Measurements from ENCODE around the gene PRKAA1.

PRKAA1 gene

DNA sequence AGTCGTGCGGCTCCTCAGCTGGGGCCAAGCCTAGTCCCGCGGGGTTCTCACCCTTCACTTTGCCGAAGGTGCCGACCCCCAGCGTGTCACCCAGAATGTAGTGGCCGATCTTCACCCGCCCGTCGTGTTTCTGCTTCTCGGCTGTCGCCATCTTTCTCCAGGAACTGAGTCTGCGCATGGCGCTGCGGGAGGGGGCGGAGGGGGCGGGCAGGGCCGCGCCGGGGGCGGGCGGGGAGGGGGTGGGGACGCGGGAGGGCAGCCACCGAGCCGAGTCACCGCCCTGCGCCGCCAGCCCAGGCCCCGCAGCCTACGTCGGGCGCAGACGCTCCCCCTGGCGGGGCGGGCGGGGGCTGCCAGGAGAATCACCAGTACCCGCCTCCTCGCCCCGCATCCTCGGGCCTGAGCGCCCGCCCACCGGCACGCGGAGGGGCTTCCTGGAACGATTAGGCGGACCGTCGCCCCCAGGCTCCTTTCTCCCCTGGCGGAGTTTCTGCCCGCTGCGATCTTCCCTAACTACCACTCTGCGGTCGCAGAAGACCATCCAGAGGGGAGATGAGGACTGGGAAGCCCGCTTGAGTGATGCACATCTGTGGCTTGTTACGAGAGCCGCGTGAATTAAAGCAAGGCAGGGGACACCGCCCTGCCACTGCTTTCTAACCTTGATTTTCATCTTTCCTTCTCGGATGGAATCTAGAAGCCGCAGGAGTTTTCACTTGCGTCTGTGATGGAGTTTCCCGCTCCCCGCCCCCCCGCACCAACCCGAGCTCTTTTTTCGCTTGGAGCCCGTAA is at the start of gene PRKAA1:
Gene PRKAA1 (minus strand): TSS at position 363 of the 789 bp plus-strand sequence. CDS start 185 bp downstream, at position 178.
- DNase-seq (ENCODE audit: extremely low read depth in 1 of 2, low read depth in 1 of 2) = peak; percentile 77 to 82

GRCh38 chr5:40847525-40847924 is 49.4 kb upstream of the PRKAA1 start:
- no peak for DNase-seq (ENCODE audit: extremely low read depth in 1 of 2, low read depth in 1 of 2)

DNA sequence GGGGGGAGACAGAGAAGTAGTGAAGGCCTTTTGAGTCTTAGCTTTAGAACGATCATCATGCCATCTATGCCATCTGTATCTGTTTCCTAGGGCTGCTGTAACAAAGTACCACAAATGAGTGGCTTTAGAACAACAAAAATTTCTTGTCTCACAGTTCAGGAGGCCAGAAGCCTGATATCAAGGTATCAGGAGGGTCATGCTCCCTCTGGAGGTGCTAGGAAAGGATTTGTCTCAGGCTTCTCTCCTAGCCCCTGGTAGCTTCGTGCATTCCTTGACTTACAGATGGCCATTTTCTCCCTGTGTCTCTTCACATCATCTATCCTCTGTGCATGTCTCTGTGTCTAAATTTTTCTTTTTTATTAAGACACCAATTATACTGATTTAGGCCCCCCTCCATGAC is 48.2 kb upstream of the PRKAA1 start:
- DNase-seq (ENCODE audit: extremely low read depth in 1 of 2, low read depth in 1 of 2) = no peak

GRCh38 chr5:40844565-40844964 is 46.4 kb upstream of the PRKAA1 start:
- no peak for DNase-seq (ENCODE audit: extremely low read depth in 1 of 2, low read depth in 1 of 2)

DNA sequence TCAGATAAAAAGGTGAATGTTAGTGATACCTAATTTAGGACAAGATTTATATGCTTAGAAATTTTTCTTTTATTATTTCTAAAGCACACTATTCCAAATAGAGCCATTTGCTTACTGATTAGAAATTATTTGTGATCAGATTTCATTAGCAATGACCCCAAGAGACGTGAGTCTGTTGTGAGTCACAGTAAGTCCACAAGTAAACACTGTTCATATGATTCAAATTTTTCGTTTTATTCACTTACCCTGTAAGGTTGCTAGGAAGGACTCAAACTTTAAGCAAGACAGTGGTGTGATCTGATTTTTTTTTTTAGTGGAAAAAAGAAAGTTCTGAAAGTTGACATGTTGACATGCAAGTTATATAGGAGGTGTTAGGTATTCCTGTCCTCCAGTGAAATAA is 44.2 kb upstream of the PRKAA1 start:
- DNase-seq (ENCODE audit: extremely low read depth in 1 of 2, low read depth in 1 of 2) = no peak

DNA sequence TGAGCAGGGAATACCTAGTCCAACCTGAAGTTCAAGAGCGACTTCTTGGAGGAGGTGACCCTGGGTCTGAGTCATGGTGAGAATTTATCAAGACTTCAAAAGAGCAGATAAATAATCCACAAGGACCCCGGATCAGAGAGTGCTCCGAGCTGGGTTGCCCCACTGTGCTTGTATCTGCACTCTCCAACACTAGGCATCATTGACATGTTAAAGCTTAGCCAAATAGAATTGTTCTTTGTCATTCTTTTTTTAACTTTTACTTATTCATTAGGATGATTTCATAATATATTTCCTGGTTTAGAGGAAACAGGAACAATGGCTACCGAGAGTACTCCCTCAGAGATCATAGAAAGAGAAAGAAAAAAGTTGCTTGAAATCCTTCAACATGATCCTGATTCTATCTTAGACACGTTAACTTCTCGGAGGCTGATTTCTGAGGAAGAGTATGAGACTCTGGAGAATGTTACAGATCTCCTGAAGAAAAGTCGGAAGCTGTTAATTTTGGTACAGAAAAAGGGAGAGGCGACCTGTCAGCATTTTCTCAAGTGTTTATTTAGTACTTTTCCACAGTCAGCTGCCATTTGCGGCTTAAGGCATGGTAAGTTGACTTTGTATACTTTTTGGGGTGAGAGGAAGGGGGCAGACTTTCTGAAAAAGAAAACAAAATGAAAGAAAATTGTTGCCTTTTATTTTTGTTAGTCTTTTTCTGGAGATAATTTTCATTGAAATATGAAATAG is 43.1 kb upstream of the PRKAA1 start, which contains the start of gene CARD6:
Gene CARD6 (plus strand): TSS at position 300 of the 738 bp plus-strand sequence. CDS start 16 bp downstream, at position 316.
- DNase-seq (ENCODE audit: extremely low read depth in 1 of 2, low read depth in 1 of 2) = no peak

- no peak for DNase-seq (ENCODE audit: extremely low read depth in 1 of 2, low read depth in 1 of 2)
These were observed 39.9 kb upstream of the PRKAA1 start for GRCh38 chr5:40838086-40838485.

DNA sequence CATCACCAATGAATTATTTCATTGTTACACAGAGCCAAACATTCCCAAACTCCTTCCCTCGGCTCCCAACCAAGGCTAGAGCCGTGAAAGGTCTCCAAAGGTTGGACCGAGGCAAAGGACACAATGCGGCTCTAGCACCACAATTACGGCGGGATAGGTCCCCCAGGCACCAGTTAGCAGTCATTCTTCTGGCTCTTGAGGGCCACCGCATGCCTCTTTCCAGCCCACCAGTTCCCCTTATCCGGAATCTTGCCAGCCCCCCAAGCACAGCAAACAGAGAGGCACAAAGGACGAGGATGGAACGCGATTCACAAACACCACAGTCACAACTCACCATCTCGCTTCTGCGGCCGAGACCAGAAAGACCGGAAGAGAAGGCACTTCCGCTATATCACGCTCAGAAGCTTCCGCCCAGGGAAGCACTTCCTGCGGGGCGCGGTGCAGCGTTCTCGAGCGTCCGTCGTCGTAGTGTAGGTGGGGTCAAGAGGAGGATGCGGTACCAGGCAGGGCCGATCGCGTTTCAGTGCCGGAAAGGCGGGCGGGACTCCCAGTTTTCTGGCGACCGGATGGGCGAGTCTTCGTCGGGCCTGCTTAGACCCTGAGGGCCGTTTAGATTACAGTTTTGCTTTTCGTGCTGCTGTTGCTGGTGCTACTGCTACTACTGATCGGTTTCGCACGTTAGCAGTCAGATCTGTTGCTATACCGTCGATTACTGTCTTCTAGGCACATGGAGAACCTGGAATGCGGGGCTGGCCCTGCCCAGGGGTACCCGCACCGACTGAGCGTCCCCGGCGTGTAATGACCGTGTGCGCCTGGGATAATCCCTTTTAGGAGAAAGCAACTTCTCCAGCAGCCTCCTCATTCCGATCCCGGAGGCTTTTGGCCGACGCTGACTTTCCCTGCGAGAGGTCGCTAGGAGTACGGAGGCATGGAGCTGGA is 36.9 kb upstream of the PRKAA1 start, which contains the start of gene RPL37:
Gene RPL37 (minus strand): TSS at position 374 of the 939 bp plus-strand sequence. CDS start 37 bp downstream, at position 337.
- DNase-seq (ENCODE audit: extremely low read depth in 1 of 2, low read depth in 1 of 2) = peak; percentile 87 to 92

GRCh38 chr5:40834391-40834848 is 36.2 kb upstream of the PRKAA1 start:
- no peak for DNase-seq (ENCODE audit: extremely low read depth in 1 of 2, low read depth in 1 of 2)

DNA sequence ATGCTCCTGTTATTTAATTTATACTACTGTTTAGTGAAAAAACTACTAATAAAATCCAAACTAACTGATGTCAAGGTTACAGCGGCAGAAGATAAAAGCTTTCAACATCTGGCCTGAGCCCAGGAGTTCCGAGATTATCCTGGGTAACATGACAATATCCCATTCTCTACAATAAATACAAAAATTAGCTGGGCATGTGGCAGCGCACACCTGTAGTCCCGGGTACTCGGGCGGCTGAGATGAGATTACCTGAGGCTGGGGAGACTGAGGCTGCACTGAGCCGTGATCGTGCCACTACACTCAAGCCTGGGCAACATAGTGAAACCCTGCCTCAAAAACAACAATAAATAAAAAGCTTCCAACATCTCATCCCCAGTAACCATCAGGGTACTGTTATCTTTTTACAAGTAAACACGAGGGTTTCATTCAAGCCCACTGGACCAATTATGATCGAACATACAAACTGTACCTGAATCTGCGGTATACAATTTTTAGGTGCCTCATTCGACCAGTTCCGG is 35.6 kb upstream of the PRKAA1 start:
- no peak for DNase-seq (ENCODE audit: extremely low read depth in 1 of 2, low read depth in 1 of 2)

- DNase-seq (ENCODE audit: extremely low read depth in 1 of 2, low read depth in 1 of 2) = no peak
These were observed 34.2 kb upstream of the PRKAA1 start for GRCh38 chr5:40832345-40832744.

- no peak for DNase-seq (ENCODE audit: extremely low read depth in 1 of 2, low read depth in 1 of 2)
These were observed 33.4 kb upstream of the PRKAA1 start for GRCh38 chr5:40831346-40832210.

DNA sequence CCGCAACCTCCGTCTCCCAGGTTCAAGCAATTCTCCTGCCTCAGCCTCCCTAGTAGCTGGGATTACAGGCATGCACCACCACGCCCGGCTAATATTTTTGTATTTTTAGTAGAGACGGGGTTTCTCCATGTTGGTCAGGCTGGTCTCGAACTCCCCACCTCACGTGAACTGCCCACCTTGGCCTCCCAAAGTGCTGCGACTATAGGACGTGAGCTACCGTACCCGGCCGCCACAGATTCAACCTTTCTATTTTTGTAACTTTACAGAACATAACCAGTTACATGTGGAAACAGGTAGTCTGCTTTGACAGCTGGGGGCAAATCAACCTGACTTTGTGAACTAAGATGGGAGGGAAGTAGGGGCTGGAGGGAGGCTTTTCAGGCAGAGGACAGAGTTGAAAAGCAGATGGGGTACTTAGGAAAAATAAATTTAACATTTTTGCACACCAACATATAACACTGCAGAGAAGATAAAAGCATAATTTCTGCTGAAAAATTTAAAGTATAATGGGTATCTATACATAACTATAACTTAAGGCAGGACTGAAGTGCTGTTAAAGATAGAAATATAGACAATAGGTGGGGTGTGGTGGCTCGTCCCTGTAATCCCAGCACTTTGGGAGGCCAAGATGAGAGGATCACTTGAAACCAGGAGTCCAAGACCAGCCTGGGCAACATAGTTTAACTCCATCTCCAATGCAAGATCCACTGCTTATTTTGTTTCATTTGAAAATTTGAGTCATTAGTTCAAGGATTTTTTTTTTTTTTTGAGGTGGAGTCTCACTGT is 31.8 kb upstream of the PRKAA1 start:
- DNase-seq (ENCODE audit: extremely low read depth in 1 of 2, low read depth in 1 of 2) = no peak

DNA sequence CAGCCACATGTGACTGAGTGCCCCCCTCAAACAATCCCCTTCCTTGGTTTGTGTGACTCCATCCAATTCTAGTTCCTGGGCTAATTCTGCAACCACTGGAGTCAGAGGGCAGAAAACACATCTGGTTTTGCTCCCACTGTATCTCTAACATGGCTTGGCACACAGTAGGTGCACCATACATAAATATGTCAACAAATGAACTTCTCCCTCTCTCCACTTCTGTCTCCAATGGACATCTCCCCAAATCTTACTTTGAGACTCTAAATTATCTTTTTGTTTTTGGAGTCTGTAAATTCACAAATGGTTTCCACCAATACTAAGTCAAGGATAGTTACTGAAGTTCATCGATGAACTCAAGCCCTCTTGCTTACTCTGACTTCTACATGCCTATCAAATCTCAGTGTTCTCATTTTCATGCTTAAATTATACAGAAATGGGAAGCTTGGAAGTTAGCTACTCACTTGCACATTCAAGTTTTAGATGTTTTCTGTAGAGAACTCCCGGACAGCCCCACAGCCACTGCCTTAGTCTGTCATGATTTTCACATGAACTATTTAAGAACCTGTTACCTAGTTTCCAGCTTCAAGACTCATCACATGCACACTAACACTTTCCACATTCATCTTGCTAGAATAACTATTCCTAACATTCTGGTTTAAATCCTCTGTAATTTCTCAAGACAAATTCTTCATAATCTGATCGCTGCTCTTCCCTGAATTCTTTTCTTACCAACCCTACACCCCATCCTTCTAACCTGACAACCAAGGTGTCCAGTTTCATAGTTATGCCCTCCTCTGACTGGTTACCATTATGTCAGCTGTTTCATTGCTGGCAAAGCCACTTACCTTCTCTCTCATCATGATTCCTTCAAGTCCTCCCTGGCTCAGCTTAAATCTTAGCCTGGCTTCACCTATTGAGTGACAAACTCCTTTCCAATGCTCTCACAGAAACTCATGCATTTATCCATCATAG is 30.8 kb upstream of the PRKAA1 start:
- no peak for DNase-seq (ENCODE audit: extremely low read depth in 1 of 2, low read depth in 1 of 2)

GRCh38 chr5:40828021-40828631 is 30.0 kb upstream of the PRKAA1 start:
- DNase-seq (ENCODE audit: extremely low read depth in 1 of 2, low read depth in 1 of 2) = no peak

DNA sequence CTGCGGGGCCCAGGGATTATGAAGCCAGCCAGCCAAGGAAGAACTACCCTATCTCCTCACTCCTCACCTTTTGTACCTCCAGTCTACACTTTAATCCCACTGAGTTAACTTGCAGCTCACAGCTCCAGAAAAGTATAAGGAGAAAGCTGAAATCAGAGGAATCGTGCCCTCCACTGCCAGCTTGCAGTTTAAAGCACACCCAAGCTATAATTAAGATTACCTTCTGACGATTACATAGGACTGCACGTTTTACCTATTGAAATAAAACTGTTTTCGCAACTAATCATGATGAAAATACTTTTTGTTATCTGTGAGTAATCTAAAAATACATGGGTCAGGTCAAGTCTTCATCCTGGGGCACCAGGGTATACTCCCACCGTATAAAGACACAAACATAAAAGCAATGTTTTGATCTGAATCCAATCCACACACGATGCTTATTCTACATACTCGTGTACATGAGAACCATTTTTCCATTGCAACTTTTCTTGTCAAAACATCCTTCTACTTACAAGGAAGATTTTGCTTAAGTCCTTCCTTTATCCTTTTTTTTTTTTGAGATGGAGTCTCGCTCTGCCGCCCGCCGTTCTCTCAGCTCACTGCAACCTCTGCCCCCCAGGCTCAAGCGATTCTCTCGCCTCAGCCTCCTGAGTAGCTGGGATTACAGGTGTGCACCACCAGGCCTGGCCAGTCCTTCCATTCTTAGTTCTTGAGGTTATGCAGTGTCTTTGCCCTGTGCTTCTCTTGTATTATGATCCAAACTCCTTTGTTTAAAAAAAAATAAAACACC is 29.2 kb upstream of the PRKAA1 start:
- no peak for DNase-seq (ENCODE audit: extremely low read depth in 1 of 2, low read depth in 1 of 2)
